T47D (cell line): ENCODE measurements around the gene CRY1.
"Not testable (repeated sequence)": the region's sequence is repeated elsewhere in the genome, so short reads cannot be mapped to it uniquely, and the experiment has no call there.

Source experiments
- DNase-seq, 2 experiments: peaks; one replicate each; pipeline versions ENCODE4 v3.0.0 to v3.0.0-alpha.2; 2011 to 2012; ENCODE audit warnings: low read depth in 1 of 2, low spot score in 1 of 2
- JUND ChIP-seq: IDR thresholded peaks from 2 replicates; pipeline ENCODE4 v1.6.1; 2012; ENCODE audit warnings: low read depth
- in situ Hi-C: cut with HindIII; loops from 2 replicates; pipeline ENCODE4 v1.10.0; 2016; ENCODE audit warnings: low sequenced_read_pairs, low pct_unique_long_range_greater_than_20kb

The CRY1 gene

DNA sequence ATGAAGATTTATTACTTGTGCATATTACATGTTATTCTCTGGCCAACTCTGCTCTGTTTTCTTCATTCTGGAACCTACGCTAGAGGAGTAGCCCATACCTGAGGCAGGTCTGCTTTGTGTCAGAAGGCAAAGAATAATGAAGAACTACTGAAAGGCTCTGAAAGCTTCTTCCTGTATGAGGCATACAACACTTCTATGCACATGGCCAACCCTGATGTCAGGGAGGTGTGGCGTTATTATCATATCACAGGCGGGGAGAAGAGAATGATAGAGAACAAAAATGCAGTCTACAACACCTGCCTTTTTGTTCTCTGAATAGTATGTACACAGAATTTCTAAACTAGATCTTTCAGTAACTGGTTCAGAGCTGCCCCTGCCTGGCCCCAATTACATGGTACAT is 32.5 kb upstream of the CRY1 start:
- in situ Hi-C loops, result no loop called here
- no peak for DNase-seq
- no peak for TF ChIP-seq JUND

DNA sequence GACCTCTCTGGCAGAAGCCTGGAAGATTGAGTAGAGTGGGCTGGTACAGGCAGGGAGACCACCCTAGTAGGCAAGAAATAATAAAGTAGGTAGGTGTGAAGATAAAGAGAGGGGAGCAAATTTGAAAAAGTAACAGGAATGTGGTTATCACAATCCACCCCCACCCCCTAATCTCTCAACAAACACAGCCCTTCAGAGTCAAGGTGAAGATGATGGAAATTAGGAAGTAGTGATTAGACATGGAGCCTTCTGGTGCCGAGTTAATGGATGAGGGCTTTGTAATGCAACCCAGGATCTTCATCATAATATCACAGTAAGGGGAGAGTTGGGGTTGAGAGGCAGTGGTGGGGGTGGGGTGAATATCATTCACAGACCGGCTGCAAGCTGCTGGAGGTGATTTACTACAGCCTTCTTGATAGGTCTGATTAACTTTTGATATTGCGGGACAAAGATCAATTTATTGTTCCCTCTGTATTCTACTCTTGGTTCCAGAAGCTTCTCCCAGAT is 29.2 kb upstream of the CRY1 start:
- no peak for TF ChIP-seq JUND
- DNase-seq, result no peak
- in situ Hi-C loops, result no loop called here

DNA sequence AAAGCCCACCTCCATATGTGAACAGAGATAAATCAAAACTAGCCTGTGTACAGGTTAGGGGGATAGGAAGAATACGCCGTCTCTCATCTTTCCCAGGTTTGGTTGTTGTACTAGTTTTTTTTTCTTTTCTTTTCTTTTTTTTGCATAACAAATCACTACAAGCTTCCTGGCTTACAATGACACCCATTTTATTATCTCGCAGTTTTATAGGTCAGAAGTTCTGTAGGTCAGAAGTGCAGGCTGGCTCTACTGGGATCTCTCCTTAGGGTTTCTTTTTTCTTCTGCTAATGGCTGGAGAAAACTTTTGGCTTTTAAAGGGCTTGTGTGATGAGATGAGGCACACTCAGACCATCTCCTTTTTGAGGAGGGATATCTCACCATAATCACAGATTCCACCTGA is 25.7 kb upstream of the CRY1 start:
- DNase-seq, result no peak
- TF ChIP-seq JUND, result no peak
- in situ Hi-C loops, result no loop called here

DNA sequence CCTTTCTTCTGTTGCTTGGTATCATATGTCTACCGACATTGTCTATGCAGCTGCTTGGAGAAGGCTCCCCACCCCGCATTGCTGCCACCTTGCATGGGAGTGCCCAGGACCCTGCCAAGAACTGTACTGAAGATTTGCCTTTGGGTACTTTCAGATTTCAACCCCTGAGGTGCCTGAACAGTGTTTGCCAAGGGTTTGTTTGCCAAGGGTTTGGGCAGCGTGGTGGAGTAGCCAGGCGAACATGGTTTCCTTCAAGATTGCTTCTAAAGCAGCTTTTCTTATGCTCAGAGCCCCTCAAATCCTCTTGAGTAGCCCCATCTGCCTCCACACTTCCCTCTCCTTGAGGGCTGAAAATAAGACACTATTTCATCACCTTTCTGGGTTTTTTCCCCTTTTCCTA is 25.3 kb upstream of the CRY1 start:
- no peak for DNase-seq
- no peak for TF ChIP-seq JUND
- in situ Hi-C loops, result no loop called here

DNA sequence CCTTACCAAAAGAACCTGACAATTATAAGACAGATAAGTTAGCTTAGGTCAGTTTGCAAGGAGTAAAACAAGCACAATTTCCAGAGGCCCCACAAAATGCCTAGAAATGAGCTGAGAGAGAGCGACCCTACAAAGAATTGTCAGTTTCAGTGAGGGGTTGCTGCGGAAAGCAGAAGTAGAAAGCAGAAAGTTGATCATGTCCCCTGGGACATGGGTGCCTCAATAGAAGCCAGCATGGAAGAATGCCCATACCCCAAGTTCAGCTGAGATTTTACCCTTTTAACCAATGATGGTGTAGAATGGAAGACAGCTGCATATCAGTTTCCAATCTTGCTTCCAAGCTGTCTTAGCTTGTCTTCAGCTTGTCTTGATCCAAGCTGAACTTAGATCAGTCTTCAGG is 21.8 kb upstream of the CRY1 start:
- in situ Hi-C loops, result no loop called here
- no peak for TF ChIP-seq JUND

DNA sequence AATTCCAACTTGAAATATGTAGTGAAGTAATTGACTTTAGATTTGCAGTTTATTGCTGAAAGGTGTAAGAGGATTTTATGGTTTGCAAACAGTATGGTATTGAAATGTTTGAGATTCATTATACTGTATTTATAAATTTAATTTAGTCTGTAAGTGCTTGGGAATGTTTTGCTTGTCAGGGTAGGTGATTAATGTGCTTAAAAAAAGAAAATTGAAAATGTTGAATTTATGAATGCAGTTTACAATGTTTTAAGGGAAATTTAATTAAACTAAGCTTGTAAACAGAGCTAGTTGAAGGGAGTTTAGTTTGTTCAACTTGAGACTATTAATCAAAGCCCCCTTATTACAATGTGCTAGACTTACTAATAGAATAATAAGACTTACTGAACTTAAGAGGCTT is 18.0 kb upstream of the CRY1 start:
- in situ Hi-C loops, result no loop called here
- DNase-seq, result no peak

More for the DNA sequence above, 21.8 kb upstream of the CRY1 start:
- no peak for DNase-seq

DNA sequence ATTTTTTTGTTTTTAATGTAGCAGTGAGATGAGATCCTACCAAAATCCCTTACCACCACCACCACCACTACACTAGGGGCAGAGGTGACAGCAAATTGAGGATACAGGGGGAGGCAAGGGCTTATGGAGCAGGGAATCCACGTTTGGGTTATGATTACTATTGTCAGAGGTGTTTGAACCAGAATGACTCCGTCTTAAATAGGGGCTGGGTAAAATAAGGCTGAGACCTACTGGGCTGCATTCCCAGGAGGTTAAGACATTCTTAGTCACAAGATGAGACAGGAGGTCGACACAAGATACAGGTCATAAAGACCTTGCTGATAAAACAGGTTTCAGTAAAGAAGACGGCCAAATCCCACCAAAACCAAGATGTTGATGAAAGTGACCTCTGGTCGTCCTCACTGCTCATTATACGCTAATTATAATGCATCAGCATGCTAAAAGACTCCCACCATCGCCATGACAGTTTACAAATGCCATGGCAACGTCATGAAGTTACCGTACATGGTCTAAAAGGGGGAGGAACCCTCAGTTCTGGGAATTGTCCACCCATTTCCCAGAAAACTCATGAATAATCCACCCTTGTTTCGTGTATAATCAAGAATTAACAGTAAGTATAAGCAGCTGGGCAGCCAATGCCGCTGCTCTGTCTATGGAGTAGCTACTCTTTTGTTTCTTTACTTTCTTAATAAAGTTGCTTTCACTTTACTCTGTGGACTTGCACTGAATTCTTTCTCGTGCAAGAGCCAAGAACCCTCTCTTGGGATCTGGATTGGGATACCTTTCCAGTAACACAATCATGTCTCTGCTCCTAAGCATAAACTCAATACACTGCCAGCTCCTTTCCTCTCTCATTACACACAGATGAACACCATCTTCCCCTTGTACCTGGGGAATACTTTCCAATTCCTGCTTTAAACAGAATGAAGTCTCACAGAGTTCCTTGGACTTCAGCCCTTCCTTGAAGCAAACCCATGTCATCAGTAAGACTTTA is 16.7 kb upstream of the CRY1 start:
- no peak for TF ChIP-seq JUND
- in situ Hi-C loops, result no loop called here
- DNase-seq, result no peak

More for the DNA sequence above, 18.0 kb upstream of the CRY1 start:
- TF ChIP-seq JUND, result no peak

DNA sequence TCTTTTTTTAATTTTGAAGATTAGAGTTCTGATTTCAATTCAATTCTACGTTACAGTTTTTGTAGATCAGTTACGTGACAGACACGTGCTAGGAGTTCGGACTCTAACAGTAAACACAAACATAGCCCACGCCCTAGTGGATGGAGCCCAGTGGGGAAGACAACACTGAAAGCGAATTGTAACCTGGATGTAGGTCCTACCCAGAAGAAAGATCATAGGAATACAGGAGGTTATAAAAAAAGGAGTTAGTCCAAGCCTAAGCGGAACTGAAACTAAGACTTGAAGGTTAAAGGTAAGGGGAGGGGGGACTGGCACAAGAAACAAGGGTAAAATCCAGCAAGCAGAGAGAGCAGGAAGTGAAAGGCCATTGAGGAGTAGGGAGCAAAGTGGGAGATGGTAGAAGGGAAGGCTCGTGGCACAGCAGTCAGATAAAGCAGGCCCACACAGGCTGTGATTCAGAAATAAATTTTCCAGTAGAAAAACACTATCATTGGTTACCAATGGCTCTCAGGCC is 15.7 kb upstream of the CRY1 start:
- no peak for TF ChIP-seq JUND
- in situ Hi-C loops, result no loop called here
- DNase-seq, result no peak

DNA sequence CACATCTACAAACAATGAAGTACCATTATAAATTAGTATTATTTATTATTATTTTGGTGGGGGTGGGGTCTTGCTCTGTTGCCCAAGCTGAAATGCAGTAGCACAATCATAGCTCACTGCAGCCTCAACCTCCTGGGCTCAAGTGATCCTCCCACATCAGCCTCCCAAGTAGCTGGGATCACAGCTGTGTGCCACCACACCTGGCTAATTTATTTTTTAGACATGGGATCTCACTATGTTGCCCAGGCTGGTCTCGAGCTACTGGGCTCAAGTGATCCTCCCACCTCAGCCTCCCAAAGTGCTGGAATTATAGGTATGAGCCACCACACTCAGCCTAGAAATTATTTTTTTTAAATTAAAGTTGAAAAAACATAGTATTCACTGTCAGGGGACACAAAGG is 15.0 kb upstream of the CRY1 start:
- DNase-seq, in situ Hi-C loops: not testable (repeated sequence)

DNA sequence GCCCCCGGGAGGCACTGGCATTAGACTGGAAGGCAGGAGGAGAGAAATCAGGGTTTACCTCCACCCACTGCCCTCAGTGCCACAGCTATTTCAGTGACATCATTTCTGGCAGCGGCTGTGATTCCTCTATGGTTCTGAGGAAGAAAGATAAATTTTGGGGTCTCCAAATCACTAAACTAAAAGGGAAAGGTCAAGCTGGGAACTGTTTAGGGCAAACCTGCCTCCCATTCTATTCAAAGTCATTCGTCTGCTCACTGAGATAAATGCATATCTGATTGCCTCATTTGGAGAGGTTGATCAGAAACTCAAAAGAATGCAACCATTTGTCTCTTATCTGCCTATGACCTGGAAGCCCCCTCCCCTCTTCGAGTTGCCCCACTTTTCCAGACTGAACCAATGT is 14.0 kb upstream of the CRY1 start:
- DNase-seq, result no peak
- in situ Hi-C loops, result no loop called here
- TF ChIP-seq JUND, result no peak

DNA sequence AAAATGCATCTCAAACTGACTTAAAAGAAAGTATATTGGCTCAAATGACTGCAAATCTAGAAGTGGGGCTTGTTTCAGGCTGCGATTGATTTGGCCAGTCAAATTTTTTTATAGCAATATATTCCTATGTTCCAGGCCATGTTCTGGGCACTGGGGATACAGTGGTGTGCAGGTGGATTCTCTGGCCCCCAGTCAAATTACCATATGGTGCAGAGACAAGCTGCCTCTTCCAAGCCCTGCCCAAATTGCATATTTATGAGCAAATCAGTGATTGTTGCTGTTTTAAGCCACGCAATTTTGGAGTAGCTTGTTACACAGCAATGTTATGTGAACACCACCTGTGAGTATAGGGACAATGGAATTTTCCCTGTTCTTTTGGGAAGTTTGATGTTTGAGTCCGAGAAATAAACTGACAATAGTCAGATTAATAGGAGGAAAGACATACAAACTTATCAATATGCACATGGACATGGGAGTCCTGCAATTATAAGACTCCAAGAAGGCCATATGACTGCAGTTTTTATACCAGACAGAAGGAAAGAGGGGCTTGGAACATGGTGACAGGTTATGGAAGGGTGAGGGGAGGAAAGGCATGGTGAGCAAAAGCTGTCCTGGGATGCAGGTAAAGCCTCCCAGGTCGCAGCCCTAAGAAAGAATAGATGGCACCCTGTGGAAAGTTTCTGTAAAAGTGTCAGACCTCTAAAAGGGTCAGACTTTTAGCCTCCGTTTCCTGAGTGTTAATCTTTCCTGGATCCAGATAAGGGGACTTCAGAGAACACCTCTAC is 13.1 kb upstream of the CRY1 start:
- no peak for DNase-seq
- in situ Hi-C loops, result no loop called here
- TF ChIP-seq JUND, result no peak

DNA sequence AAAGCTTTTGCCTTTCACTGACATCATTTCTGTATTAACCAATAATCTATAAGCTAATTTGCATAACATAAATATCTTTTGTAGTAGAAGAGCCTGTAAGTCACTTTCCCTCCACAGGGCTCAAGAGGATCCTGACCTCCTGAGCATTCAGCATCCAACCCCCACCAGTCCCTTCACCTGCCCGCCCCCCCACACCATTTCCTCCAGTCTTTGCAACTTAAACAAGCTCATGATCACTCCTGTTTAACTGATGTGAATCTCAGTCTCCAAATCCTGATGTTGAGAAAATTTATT is 12.0 kb upstream of the CRY1 start:
- in situ Hi-C loops, result no loop called here
- DNase-seq, result no peak
- TF ChIP-seq JUND, result no peak

DNA sequence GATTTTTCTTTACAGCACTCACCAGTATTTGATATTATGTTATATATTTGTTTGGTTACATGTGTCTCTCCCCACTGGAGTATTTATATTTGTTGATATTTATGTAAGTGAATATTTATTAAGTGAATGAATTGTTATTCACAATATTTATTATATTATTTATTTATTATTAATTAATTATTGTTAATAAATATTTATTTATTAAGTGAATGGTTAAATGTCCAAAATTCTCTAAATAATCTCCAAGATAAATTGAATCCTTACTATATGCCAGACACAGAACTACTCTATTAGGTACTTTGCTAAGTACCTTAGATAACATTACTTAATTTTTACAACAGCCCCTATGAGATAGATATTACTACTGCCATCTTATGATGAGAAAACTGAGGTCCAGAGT is 10.2 kb upstream of the CRY1 start:
- in situ Hi-C loops, result no loop called here
- no peak for DNase-seq
- TF ChIP-seq JUND, result no peak
